ELF-1 (cell line): ENCODE results near the gene SETX.

Source experiments
- DNase-seq: peaks from one replicate; pipeline ENCODE4 v3.0.0-alpha.2; 2016; ENCODE audit warnings: low read depth, low spot score

The SETX gene

DNA sequence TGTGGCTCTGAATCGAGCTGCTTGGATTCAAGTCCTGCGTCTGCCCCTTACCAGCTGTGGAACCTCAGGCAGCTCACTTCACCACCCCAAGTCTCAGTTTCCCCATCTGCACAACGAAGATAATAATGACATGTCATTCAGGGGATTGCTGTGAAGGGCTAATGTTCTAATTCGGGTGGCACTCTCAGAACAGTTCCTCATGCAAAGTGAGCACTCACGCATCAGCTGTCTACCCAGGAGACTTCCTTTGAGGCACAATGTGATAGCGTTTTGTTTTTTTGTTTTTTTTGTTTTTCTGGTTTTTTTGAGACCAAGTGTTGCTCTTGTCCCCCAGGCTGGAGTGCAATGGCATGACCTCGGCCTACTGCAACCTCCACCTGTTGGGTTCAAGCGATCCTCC lies 136.6 kb downstream of the SETX start:
- no peak for DNase-seq

- no peak for DNase-seq
These were observed 137.7 kb downstream of the SETX start for GRCh38 chr9:132216861-132217619.

DNA sequence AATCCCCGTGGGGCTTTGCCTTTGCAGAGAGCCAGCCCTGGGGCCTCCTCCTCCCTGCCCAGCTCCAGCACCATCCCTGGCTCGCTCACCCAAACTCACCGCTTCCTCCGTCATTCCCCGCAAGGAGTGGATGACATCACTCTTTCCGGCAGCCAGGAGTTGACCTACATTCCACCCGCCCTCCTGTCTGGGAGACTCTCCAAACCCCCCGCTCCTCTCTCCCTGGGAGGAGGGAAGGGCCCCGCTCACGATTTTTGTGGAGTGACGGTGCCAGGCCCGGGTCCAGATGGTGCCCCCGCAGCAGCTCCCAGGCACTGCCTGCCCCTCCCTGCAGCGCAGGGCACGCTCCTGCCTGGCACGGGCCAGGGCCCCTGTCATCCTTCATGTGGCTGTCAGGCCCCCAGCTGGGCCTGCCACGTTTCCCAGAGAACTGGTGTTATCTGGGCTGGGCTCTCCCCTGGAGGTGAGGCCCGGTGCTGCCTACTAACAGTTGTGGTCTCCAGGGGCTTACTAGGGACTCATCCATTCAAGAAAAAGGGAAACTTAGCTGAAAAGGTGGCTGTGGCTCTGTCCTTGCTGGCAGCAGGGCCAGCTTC lies 140.7 kb downstream of the SETX start:
- DNase-seq: peak; percentile 87

- DNase-seq: no peak
These were observed 143.2 kb downstream of the SETX start for GRCh38 chr9:132211570-132211969.
